ENCODE results near the gene HCRT. TPM values are rescaled to one million over a fixed set of nuclear protein-coding genes. Genes with fewer than 3 reads are reported as not detected.
A peak's percentile ranks its signal among the peaks of the same experiment; 100 is the strongest.
"Not testable (repeated sequence)": the region's sequence is repeated elsewhere in the genome, so short reads cannot be mapped to it uniquely, and the experiment has no call there.

Gene HCRT
- polyA plus RNA-seq, 6 donors from 2014 or later = not detected

DNA sequence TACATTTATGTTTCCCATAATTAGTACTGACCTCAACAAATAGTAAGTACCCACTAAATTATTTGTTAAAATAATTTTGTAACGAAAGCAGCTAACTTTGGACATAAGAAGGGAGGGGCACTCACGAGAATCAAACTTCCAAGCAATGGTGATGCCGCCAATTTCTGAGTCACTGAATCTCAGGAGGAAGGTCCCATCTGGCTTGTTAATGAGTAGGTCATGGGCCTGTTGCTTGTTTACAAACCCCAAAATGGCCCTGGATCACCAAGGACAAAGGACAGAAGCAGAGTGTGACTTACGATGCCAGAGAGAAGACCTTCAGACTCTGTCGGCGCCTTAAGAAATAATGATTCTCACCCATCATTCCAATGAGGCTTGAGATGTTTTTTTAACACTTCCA lies 24.8 kb upstream of the HCRT start:
- peaks cover 0 to 12% of the 10 kb centered on the region in 2 donors for H3K36me3 Mint-ChIP-seq

DNA sequence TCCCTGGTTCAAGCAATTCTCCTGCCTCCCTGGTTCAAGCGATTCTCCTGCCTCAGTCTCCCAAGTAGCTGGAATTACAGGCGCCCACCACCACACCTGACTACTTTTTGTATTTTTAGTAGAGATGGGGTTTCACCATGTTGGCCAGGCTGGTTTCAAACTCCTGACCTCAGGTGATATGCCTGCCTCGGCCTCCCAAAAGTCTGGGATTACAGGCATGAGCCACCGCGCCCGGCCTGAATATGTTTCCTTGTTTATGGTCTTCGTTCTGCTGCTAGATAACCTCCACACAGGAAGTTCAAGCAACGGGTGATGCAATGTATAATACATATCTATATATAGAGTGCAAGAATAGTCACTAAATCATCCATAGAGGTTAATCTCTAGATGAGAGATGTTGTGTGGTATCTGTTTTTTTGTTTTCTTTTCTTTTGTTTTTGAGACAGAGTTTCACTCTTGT lies 20.9 kb upstream of the HCRT start:
- H3K27ac Mint-ChIP-seq = peak overlapping the region in 1 of 6 donors; percentile 66
- not testable (repeated sequence) for ATAC-seq (ENCODE audit: low read depth in 2 of 2)

More for the DNA sequence above, 24.8 kb upstream of the HCRT start:
- no peaks in the 10 kb centered on the region for H3K9me3 Mint-ChIP-seq
- DNase-seq (no peak), ATAC-seq (ENCODE audit: low read depth in 2 of 2) (no peak)
- H3K27ac Mint-ChIP-seq = no peak overlapping the region
- no peak overlapping the region for H3K4me3 Mint-ChIP-seq
- no peaks in the 10 kb centered on the region for H3K27me3 Mint-ChIP-seq
- no peaks in the 10 kb centered on the region for H3K4me1 Mint-ChIP-seq

DNA sequence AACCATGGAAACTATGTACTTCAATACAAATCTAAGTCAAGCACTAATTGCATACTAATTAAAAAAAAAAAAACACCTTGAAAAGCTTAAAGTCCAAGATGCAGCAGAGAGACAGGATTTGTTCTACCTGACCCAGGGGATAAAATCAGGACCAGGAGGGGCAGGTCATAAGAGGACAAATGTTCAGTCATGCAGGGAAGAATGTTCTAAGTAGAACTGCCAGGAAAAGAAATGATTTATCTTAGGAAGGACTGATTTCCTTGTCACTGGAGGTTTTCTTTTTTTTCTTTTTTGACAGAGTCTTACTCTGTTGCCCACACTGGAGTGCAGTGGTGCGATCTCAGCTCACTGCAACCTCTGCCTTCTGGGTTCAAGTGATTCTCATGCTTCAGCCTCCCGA lies 18.1 kb upstream of the HCRT start:
- peak overlapping the region in 3 of 6 donors; percentile 38 to 88 (median 67) for H3K27ac Mint-ChIP-seq

More for the DNA sequence above, 20.9 kb upstream of the HCRT start:
- not testable (repeated sequence) for H3K4me1 Mint-ChIP-seq, H3K27me3 Mint-ChIP-seq, DNase-seq, H3K9me3 Mint-ChIP-seq, H3K4me3 Mint-ChIP-seq
- H3K36me3 Mint-ChIP-seq = peaks cover 12 to 14% of the 10 kb centered on the region in 2 donors

DNA sequence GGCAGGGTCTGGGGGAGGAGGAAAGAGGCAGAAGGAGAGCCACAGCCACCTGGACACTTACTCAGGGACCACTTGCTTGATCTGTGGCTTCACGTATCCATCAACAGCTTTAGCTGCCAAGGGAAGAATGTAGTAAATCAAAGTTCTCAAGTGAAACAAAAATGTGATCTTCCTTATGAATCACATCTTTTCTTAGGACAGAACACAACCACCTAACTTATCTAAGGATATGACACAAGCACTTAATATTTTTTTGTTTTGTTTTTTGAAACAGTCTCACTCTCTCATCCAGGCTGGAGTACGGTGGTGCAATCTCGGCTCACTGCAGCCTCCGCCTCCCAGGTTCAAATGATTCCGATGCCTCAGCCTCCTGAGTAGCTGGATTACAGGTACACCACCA lies 17.4 kb upstream of the HCRT start:
- Mint-ChIP-seq H3K36me3 (peaks cover 5 to 16% of the 10 kb centered on the region in 2 donors), H3K4me1 (peaks cover 10 to 20% (median 11%) of the 10 kb centered on the region in 3 donors), H3K9me3 (no peaks in the 10 kb centered on the region), H3K4me3 (peak overlapping the region in 1 of 8 donors; percentile 60), H3K27ac (peak overlapping the region in 5 of 6 donors; percentile 44 to 97 (median 80)), H3K27me3 (no peaks in the 10 kb centered on the region)
- DNase-seq (no peak), ATAC-seq (ENCODE audit: low read depth in 2 of 2) (no peak)

More for the DNA sequence above, 18.1 kb upstream of the HCRT start:
- no peak overlapping the region for H3K4me3 Mint-ChIP-seq
- peaks cover 10 to 17% (median 11%) of the 10 kb centered on the region in 3 donors for H3K4me1 Mint-ChIP-seq
- ATAC-seq (ENCODE audit: low read depth in 2 of 2) = no peak
- peaks cover 5 to 16% of the 10 kb centered on the region in 2 donors for H3K36me3 Mint-ChIP-seq
- H3K9me3 Mint-ChIP-seq = no peaks in the 10 kb centered on the region
- DNase-seq = no peak
- no peaks in the 10 kb centered on the region for H3K27me3 Mint-ChIP-seq

DNA sequence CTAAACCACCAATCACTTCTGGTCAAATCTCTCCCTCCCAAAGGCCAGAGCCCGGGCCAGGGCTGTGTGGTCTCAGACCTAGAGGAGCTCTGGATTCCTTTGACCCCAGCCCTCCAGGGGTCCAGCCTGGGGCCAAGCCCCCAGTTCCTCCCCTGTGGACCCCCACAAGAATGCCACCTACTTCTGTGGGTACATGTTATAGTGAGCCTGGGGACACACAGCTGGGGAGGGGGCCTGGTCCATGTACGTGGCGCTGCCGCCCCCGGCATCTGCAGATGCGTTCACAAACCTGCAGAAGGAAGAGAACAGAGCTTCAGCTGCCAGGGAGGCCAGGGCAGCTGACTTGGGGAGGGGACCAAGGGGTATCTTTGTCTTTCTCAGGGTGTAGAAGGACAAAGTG lies 16.9 kb upstream of the HCRT start:
- DNase-seq = no peak

DNA sequence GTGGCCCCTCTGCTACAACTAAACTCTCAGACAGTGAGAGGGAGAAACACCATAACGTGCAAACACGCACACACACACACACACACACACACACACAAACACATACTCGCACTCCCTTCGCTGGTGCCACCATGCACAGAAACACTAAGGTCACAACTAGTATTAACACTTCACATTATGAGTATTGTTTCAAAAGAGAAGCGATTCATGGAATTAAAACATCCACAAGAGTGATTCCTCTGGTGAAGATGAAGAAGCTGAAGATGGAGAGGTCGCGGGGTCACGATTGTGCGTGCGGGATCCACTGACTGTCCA lies 16.2 kb upstream of the HCRT start:
- Mint-ChIP-seq H3K27ac (peak overlapping the region in 5 of 6 donors; percentile 49 to 97 (median 71)), H3K4me3 (peak overlapping the region in 1 of 8 donors; percentile 56), H3K27me3 (no peaks in the 10 kb centered on the region), H3K36me3 (peaks cover 0 to 16% of the 10 kb centered on the region in 2 donors), H3K4me1 (peaks cover 10 to 20% (median 11%) of the 10 kb centered on the region in 3 donors), H3K9me3 (no peaks in the 10 kb centered on the region)
- DNase-seq (no peak), ATAC-seq (ENCODE audit: low read depth in 2 of 2) (no peak)

More for the DNA sequence above, 16.9 kb upstream of the HCRT start:
- Mint-ChIP-seq H3K27ac (peak overlapping the region; percentile 44 to 97 (median 82)), H3K4me1 (peaks cover 10 to 20% (median 11%) of the 10 kb centered on the region in 3 donors), H3K36me3 (peaks cover under 1 to 16% of the 10 kb centered on the region in 2 donors), H3K27me3 (no peaks in the 10 kb centered on the region), H3K9me3 (no peaks in the 10 kb centered on the region), H3K4me3 (peak overlapping the region in 1 of 8 donors; percentile 60)
- no peak for ATAC-seq (ENCODE audit: low read depth in 2 of 2)

DNA sequence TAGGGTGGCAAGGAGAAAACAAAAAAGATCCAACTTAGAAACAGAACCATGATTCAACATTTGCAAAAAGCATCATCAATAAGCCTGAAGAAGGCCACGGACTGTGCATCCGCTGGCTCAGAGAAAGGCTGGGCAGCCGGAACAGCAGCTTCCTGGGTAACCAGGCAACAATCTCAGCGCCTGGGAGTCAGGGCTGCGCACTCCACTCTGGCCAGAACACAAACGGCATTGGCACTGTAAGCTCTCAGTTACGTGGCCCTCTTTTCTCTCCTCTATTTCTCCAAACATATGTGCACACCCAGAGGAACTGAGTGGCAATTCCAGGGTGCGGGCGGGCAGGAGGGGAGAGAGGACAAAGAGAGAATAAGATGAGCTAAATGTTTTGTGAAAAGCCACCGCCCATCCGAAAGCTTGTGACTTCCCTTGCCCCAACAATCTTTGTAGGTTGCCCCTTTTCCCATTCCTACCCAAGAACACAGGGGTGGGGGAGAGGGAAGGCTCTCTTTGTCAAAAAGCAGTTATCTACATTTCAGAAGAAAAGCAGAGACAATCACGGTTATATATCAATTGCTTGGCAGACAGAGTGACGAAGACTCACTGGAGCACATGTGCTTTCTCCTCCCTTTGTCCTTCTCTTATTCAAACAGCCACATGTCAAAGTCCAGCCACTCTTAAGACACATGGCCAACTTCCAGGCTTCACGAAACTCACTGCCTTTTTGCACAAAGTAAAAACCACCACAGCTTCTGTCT lies 15.6 kb upstream of the HCRT start:
- H3K4me3 Mint-ChIP-seq = peak overlapping the region in 1 of 8 donors; percentile 28
- H3K4me1 Mint-ChIP-seq = peaks cover 10 to 22% (median 11%) of the 10 kb centered on the region in 3 donors
- no peak for DNase-seq
- no peaks in the 10 kb centered on the region for H3K9me3 Mint-ChIP-seq
- peak overlapping the region; percentile 49 to 97 (median 86) for H3K27ac Mint-ChIP-seq
- H3K27me3 Mint-ChIP-seq = no peaks in the 10 kb centered on the region
- no peak for ATAC-seq (ENCODE audit: low read depth in 2 of 2)
- H3K36me3 Mint-ChIP-seq = peaks cover 0 to 16% of the 10 kb centered on the region in 2 donors

DNA sequence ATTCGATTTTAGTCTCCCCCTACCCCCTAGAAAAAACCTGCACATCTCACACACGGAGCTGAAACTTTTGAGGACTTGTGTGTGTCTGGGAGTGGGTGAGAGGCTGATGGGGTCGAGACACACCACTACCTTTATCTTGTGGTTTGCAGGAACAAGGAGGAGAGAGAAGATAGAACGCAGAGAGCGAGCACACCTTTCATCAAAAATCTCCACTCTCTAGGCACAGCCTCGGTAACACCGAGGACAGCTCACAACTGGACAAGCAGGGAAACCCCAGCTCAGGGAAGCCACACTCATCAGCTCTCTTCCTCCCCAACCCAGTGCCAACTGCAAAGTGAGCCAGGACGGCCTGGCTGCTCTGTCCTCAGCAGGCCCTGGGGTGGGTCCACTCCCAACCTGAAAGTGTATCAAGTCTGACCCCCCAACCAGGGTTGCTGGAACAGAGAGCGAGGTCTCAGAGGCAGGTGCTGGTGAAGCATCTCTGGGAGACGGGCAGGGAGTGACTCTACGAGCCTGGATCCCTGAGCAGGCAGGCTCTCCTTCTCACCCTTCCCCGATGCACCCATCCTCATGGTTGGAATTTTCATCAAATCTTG lies 14.3 kb upstream of the HCRT start:
- no peaks in the 10 kb centered on the region for H3K27me3 Mint-ChIP-seq
- no peak overlapping the region for H3K4me3 Mint-ChIP-seq
- ATAC-seq (ENCODE audit: low read depth in 2 of 2) (no peak), DNase-seq (no peak)
- H3K4me1 Mint-ChIP-seq = peaks cover 11 to 27% (median 13%) of the 10 kb centered on the region in 3 donors
- peak overlapping the region; percentile 97 to 99 (median 98) for H3K27ac Mint-ChIP-seq
- no peaks in the 10 kb centered on the region for H3K9me3 Mint-ChIP-seq
- H3K36me3 Mint-ChIP-seq = peaks cover 0 to 16% of the 10 kb centered on the region in 2 donors

DNA sequence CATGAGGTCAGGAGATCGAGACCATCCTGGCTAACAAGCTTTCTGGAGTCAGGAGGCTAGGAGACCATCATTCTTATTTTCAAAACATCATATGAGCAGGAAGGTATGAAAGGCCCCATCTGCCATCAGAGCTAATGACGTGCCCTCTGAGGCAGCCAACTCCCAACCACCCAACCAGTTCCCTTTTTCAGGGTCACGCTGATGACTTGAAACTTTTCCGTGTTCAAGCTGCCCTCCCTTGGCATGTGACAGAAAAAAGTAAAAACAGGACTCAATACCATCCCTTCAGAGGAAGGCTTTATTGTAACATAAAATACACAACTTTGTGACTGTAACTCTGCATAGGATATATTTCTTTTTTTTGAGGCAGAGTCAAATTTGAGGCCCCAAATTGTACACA lies 13.6 kb upstream of the HCRT start:
- Mint-ChIP-seq H3K27ac (peak overlapping the region; percentile 97 to 99 (median 98)), H3K36me3 (peaks cover 0 to 16% of the 10 kb centered on the region in 2 donors), H3K4me3 (peak overlapping the region in 5 of 8 donors; percentile 3 to 73 (median 49)), H3K9me3 (no peaks in the 10 kb centered on the region), H3K27me3 (no peaks in the 10 kb centered on the region), H3K4me1 (peaks cover 17 to 33% (median 19%) of the 10 kb centered on the region in 3 donors)
- DNase-seq = peak; percentile 81
- ATAC-seq (ENCODE audit: low read depth in 2 of 2) = peak; percentile 93 to 94

DNA sequence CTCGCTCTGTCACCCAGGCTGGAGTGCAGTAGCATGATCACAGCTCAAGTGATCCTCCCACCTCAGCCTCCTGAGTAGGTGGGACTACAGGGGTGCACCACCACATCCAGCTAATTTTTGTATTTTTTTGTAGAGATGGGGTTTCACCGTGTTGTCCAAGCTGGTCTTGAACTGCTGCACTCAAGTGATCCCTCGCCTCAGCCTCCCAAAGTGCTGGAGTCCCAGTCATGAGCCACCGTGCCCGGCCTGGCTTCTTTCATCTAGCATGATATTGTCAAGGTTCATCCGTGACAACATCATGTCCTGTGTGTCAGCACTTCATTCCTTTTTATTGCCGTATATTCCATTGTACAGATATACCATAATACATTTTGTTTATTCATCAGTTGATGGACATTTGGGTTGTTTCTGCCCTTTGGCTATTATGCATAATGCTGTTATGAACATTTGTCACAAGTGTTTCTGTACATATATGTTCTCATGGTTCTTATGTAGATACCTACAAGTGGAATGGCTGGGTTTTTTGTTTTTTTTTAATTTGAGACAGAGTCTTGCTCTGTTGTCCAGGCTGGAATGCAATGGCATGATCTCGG lies 12.4 kb upstream of the HCRT start:
- peak overlapping the region in 1 of 8 donors; percentile 71 for H3K4me3 Mint-ChIP-seq
- H3K36me3 Mint-ChIP-seq = peaks cover 0 to 16% of the 10 kb centered on the region in 2 donors
- H3K27me3 Mint-ChIP-seq = no peaks in the 10 kb centered on the region
- ATAC-seq (ENCODE audit: low read depth in 2 of 2) = no peak
- no peaks in the 10 kb centered on the region for H3K9me3 Mint-ChIP-seq
- H3K4me1 Mint-ChIP-seq = peaks cover 24 to 42% (median 32%) of the 10 kb centered on the region in 3 donors
- DNase-seq = no peak
- H3K27ac Mint-ChIP-seq = peak overlapping the region; percentile 72 to 93 (median 83)

DNA sequence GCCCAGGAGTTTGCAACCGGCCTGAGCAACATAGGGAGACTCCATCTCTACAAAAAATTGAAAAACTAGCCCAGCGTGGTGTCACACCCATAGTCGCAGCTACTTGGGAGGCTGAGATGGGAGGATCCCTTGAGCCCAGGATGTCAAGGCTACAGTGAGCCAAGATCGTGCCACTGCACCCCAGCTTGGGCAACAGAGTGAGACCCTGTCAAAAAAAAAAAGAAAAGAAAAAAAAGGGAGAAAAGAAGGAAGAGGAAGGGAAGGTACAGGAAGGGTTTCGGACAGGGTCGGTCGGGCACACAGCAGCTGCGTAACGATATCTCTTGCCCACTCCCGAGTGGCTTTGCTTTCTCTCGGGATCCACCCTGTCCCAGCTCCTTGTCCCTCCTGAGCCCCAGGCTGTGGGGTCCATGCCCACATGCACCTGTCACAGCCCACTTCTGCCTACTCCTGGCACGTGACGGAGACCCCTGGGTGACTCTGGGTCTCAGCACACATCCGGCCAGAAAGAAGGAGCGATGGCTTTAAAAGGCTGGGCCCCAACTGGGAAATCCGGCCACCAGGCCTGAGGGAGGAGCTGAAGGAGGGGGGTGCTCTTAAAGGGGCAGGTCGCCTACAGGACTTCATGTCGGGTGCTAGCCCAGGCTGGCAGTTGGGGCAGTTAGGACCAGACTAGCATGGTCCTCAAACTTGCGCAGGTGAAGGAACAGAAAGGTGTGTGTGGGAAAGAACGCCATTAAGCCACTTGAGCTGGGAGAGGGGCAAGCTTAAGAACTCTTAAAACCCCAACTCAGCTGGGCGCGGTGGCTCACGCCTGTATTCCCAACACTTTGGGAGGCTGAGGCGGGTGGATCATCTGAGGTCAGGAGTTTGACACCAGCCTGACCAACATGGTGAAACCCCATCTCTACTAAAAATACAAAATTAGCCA lies 9.0 kb upstream of the HCRT start, which contains the start of gene GHDC:
GHDC (minus strand) TSS at position 526 of the 931 bp plus-strand sequence. CDS start 913 bp downstream, outside the sequence.
- peaks cover 33 to 48% (median 36%) of the 10 kb centered on the region in 3 donors for H3K4me1 Mint-ChIP-seq
- H3K36me3 Mint-ChIP-seq = no peaks in the 10 kb centered on the region
- H3K9me3 Mint-ChIP-seq = peaks cover 0 to 1% (median 0%) of the 10 kb centered on the region in 7 donors
- H3K27ac Mint-ChIP-seq = peak within 1 kb of the TSS; percentile 58 to 99 (median 97)
- peak; percentile 73 to 80 for ATAC-seq (ENCODE audit: low read depth in 2 of 2)
- H3K4me3 Mint-ChIP-seq = peak within 1 kb of the TSS; percentile 92 to 99 (median 96)
- DNase-seq = peak; percentile 81
- no peaks in the 10 kb centered on the region for H3K27me3 Mint-ChIP-seq

DNA sequence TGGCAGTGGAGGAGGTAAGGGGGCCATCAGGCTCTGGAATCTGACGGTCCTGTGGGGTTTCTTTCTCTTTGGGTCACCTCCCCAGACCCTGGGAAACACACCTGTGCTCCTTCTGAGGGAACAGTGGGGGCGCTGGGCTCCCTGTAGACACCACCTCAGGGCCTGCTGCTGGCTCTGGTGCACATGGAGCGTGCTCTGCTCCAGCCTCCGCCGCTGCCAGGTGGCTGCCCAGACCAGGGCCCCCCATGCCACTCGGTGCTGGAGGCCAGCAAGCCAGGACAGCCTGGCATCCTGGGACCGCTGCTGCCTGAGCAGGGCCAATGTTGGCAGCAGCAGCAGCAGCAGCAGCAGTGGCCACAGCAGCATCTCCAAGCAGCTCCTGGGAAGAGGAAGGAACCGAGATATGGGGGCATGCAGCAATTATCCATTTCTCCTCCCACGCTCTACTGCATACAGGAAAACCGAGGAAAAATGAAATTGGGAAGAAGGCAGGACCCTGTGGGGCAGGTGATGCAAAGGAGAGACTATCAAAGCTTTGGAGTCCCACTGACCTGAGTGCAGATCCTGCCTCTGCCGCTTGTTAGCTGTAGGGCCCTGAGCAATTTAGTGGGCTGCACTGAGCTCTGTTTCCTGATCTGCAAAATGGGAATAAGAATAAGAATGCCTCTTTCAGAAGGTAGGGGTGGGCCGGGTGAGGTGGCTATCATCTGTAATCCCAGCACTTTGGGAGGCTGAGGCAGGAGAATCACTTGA lies 8.1 kb upstream of the HCRT start:
- peak overlapping the region; percentile 92 to 99 (median 96) for H3K4me3 Mint-ChIP-seq
- no peak for ATAC-seq (ENCODE audit: low read depth in 2 of 2)
- peaks cover 32 to 45% (median 37%) of the 10 kb centered on the region in 3 donors for H3K4me1 Mint-ChIP-seq
- no peak for DNase-seq
- peak overlapping the region; percentile 18 to 99 (median 96) for H3K27ac Mint-ChIP-seq
- H3K27me3 Mint-ChIP-seq = no peaks in the 10 kb centered on the region
- peaks cover 0 to 1% (median 0%) of the 10 kb centered on the region in 7 donors for H3K9me3 Mint-ChIP-seq
- no peaks in the 10 kb centered on the region for H3K36me3 Mint-ChIP-seq

Data from naive B cell (primary cell).